ENCODE data around the gene SCP2.
"Not testable (repeated sequence)": the region's sequence is repeated elsewhere in the genome, so short reads cannot be mapped to it uniquely, and the experiment has no call there.

The SCP2 gene

GRCh38 chr1:52916241-52916975 lies 10.7 kb upstream of the SCP2 start:
- DNase-seq (ENCODE audit: low read depth): no peak

GRCh38 chr1:52917156-52917555 lies 9.9 kb upstream of the SCP2 start:
- no peak for DNase-seq (ENCODE audit: low read depth)

GRCh38 chr1:52917581-52917980 lies 9.5 kb upstream of the SCP2 start:
- DNase-seq (ENCODE audit: low read depth): no peak

GRCh38 chr1:52918201-52918600 lies 8.9 kb upstream of the SCP2 start:
- no peak for DNase-seq (ENCODE audit: low read depth)

GRCh38 chr1:52919051-52919722 lies 7.9 kb upstream of the SCP2 start:
- no peak for DNase-seq (ENCODE audit: low read depth)

GRCh38 chr1:52919723-52920483 lies 7.2 kb upstream of the SCP2 start:
- DNase-seq (ENCODE audit: low read depth): no peak

- no peak for DNase-seq (ENCODE audit: low read depth)
Observed at GRCh38 chr1:52920791-52921291, 6.2 kb upstream of the SCP2 start.

- DNase-seq (ENCODE audit: low read depth): no peak
Observed at GRCh38 chr1:52925571-52926005, 1.5 kb upstream of the SCP2 start.

- DNase-seq (ENCODE audit: low read depth): no peak
Observed at GRCh38 chr1:52926864-52927211, 238 bp upstream of the SCP2 start.

GRCh38 chr1:52928015-52928404 lies 934 bp downstream of the SCP2 start:
- no peak for DNase-seq (ENCODE audit: low read depth)

GRCh38 chr1:52929019-52929418 lies 1.9 kb downstream of the SCP2 start:
- no peak for DNase-seq (ENCODE audit: low read depth)

- DNase-seq (ENCODE audit: low read depth): no peak
Observed at GRCh38 chr1:52937433-52938182, 10.5 kb downstream of the SCP2 start.

GRCh38 chr1:52938183-52938451 lies 11.0 kb downstream of the SCP2 start:
- no peak for DNase-seq (ENCODE audit: low read depth)

GRCh38 chr1:52943876-52944416 lies 16.9 kb downstream of the SCP2 start:
- no peak for DNase-seq (ENCODE audit: low read depth)

- DNase-seq (ENCODE audit: low read depth): no peak
Observed at GRCh38 chr1:52944566-52944965, 17.5 kb downstream of the SCP2 start.

GRCh38 chr1:52947490-52947889 lies 20.4 kb downstream of the SCP2 start:
- no peak for DNase-seq (ENCODE audit: low read depth)

GRCh38 chr1:52949602-52950001 lies 22.5 kb downstream of the SCP2 start:
- not testable (repeated sequence) for DNase-seq (ENCODE audit: low read depth)

- DNase-seq (ENCODE audit: low read depth): no peak
Observed at GRCh38 chr1:52952112-52952511, 25.0 kb downstream of the SCP2 start.

GRCh38 chr1:52955129-52955970 lies 28.3 kb downstream of the SCP2 start:
- no peak for DNase-seq (ENCODE audit: low read depth)

GRCh38 chr1:52963101-52963500 lies 36.0 kb downstream of the SCP2 start:
- DNase-seq (ENCODE audit: low read depth): no peak

- no peak for DNase-seq (ENCODE audit: low read depth)
Observed at GRCh38 chr1:52967666-52968065, 40.6 kb downstream of the SCP2 start.
